BJ (cell line): ENCODE measurements around the gene HHAT. TPM values are rescaled to one million over a fixed set of nuclear protein-coding genes. Genes with fewer than 3 reads are reported as not detected.

Source experiments
- CTCF ChIA-PET: fragments of 350-600 bp; formaldehyde crosslinking; extraction: SDS; loops from one replicate; lab custom pipeline; 2021; ENCODE audit warnings: antibody characterized with exemption, inconsistent platforms; lab: Yijun Ruan, JAX
- POLR2A ChIA-PET: fragments of 300-600 bp; sonication (Branson Sonifier 250); formaldehyde crosslinking; extraction: SDS; loops from one replicate; lab custom pipeline; 2021; ENCODE audit warnings: antibody characterized with exemption; lab: Charles Lee
- DNase-seq: peaks from one replicate; pipeline ENCODE4 v3.0.0-alpha.2; 2011; ENCODE audit warnings: low read depth
- H3K27me3 ChIP-seq: 2 replicates; pipeline ENCODE4 v1.6.0; 2011; ENCODE audit warnings: low read length; ENCODE audit not compliant: control insufficient read depth, insufficient read depth
- H3K36me3 ChIP-seq: 2 replicates; pipeline ENCODE4 v1.5.1; 2011; ENCODE audit warnings: low read length; ENCODE audit not compliant: control insufficient read depth, insufficient read depth
- H3K4me3 ChIP-seq: 2 replicates; pipeline ENCODE4 v1.5.1; 2011; ENCODE audit warnings: low read depth, mild to moderate bottlenecking, control low read depth, low read length
- polyA plus RNA-seq: library from polyadenylated mRNA; depleted of rRNA; stranded (reverse); fragments of >200 nt; gene quantifications from 2 replicates; pipeline ENCODE4 v1.2.3, GENCODE V29; 2011
- TF ChIP-seq, protein P1 (sequence below): IDR thresholded peaks from 2 replicates; pipeline ENCODE4 v1.5.1; 2011; ENCODE audit warnings: low read depth, mild to moderate bottlenecking, control low read depth, inconsistent platforms, low read length, moderate library complexity; ENCODE audit not compliant: insufficient read depth

HHAT gene
- polyA plus RNA-seq, 1 experiment: 6.6 TPM

DNA sequence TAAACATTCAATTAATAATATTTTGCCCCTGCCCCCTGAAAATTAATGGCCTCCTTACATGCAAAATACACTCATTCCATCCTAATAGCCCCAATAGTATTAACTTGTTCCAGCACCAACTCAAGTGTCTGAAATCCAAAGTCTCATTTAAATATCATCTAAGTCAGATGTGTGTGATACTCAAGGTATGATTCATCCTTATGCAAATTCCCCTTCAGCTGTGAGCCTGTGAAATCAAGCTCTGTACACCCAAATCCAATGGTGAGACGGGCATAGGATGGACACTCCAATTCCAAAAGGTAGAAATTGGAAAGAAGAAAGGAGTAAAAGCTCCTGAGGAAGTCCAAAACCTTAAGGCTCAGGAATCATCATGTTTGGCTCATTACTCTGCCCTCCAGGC is 83.5 kb downstream of the HHAT start:
- CTCF ChIA-PET: interaction anchor here (1.0 to 14.0 kb wide), 3 partner anchors 36 to 723 kb away, joined by 3 to 227 read pairs (median 8); partner anchors contain the start of gene KCNH1
- TF ChIP-seq, protein P1, sequence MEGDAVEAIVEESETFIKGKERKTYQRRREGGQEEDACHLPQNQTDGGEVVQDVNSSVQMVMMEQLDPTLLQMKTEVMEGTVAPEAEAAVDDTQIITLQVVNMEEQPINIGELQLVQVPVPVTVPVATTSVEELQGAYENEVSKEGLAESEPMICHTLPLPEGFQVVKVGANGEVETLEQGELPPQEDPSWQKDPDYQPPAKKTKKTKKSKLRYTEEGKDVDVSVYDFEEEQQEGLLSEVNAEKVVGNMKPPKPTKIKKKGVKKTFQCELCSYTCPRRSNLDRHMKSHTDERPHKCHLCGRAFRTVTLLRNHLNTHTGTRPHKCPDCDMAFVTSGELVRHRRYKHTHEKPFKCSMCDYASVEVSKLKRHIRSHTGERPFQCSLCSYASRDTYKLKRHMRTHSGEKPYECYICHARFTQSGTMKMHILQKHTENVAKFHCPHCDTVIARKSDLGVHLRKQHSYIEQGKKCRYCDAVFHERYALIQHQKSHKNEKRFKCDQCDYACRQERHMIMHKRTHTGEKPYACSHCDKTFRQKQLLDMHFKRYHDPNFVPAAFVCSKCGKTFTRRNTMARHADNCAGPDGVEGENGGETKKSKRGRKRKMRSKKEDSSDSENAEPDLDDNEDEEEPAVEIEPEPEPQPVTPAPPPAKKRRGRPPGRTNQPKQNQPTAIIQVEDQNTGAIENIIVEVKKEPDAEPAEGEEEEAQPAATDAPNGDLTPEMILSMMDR: no peak
- no peak overlapping the region for H3K4me3 ChIP-seq
- no peaks in the 10 kb centered on the region for H3K27me3 ChIP-seq
- H3K36me3 ChIP-seq: 0 out of 2 replicates have a peak, but pooled peaks cover 1% of the 10 kb centered on the region
- DNase-seq: no peak
- POLR2A ChIA-PET: no interaction called here

DNA sequence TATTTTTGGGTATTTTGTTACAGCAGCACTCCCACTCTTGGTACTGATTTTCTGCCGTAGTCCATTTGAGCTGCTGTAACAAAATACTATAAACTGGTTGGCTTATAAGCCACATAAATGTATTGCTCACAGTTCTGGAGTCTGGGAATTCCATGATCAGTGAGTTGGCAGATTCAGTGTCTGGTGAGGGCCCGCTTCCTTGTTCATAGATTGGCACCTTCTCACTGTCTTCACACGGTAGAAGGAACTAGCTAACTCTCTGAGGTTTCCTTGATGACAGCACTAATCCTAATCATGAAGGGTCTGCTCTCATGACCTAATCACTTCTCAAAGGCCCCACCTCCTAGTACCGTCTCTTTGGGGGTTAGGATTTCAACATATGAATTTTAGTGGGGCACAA is 85.2 kb downstream of the HHAT start:
- H3K27me3 ChIP-seq: no peaks in the 10 kb centered on the region
- ChIA-PET POLR2A (no interaction called here), CTCF (interaction anchor here (0.7 to 14.0 kb wide), 7 partner anchors 10 to 728 kb away, joined by 3 to 227 read pairs (median 6); partner anchors contain the start of gene KCNH1)
- TF ChIP-seq, protein P1: no peak
- H3K4me3 ChIP-seq: no peak overlapping the region
- 0 out of 2 replicates have a peak, but pooled peaks cover 1% of the 10 kb centered on the region for H3K36me3 ChIP-seq
- no peak for DNase-seq

DNA sequence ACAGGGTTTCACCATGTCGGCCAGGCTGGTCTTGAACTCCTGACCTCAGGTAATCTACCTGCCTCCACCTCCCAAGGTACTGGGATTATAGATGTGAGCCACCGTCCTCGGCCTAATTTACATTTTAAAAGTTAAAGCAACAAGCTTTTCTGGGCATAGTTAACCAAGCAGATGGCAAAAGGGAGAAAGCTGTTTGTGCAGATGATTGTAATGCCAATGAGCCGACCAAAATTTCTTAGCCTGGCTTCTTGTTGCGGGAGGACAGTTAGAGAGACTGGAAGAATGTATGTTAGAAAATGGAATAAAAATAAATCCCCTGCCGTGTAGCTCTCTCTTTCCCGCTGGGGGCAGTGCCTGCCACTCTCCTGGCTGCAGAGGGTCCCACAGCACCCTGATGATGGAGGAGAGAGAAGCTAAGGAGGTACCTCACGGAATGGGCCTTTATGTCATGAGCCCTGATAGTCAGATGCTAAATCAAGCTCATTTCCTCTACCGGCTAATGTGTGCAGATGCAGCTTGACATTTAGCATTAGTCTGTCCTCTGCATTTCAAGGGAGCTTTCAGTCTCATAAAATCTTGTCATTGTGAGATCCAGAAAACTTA is 87.2 kb downstream of the HHAT start:
- no peak for DNase-seq
- POLR2A ChIA-PET: no interaction called here
- H3K27me3 ChIP-seq: no peaks in the 10 kb centered on the region
- no peak overlapping the region for H3K4me3 ChIP-seq
- 0 out of 2 replicates have a peak, but pooled peaks cover 1% of the 10 kb centered on the region for H3K36me3 ChIP-seq
- TF ChIP-seq, protein P1: no peak
- CTCF ChIA-PET: interaction anchor here (0.6 to 8.8 kb wide), 6 partner anchors 9 to 1055 kb away, joined by 3 to 58 read pairs (median 7); partner anchors contain the start of gene KCNH1

DNA sequence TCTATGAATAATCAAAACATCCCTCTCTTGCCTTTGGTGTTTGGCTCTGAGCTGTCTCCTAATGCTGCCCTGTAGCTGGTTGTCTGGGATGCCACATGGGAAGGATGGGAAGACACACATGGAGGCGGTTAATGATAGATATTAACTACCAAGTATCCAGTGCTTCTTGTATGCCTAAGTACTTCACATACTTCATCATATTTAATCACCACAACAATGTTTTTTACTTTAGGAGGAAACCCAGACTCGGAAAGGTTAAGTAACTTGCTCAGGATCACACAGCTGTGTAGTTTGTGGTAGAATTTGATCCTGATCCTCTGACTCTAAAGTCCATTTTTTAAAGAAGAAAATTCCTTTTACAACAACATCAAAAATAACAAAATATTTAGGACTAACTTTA is 88.0 kb downstream of the HHAT start:
- ChIA-PET CTCF (interaction anchor here (1.2 to 8.8 kb wide), 6 partner anchors 10 to 718 kb away, joined by 3 to 58 read pairs (median 7); partner anchors contain the start of gene KCNH1), POLR2A (no interaction called here)
- H3K27me3 ChIP-seq: no peaks in the 10 kb centered on the region

DNA sequence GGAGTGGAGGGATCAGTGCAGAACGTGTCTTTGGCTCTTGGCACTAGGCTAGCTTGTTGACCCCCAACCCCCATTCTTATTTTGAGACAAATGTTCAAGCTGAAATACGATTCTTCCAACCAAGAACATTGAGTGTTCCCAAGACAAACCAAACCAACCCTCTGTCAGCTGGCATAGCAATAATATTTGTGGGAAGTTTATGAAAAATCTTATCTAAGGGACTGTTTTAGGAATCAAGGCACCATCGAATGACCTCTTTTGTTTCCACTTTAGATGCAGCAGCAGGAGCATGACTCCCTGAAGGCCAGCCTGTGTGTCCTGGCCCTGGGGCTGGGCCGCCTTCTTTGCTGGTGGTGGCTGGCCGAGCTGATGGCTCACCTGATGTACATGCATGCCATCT is 89.2 kb downstream of the HHAT start:
- no peak for DNase-seq
- H3K4me3 ChIP-seq: no peak overlapping the region
- ChIA-PET CTCF (interaction anchor here (0.9 to 8.8 kb wide), 3 partner anchors 18 to 717 kb away, joined by 3 to 58 read pairs (median 3); partner anchors contain the start of gene KCNH1), POLR2A (no interaction called here)
- TF ChIP-seq, protein P1: no peak
- H3K36me3 ChIP-seq: no peaks in the 10 kb centered on the region
- no peaks in the 10 kb centered on the region for H3K27me3 ChIP-seq

More for the DNA sequence above, 88.0 kb downstream of the HHAT start:
- TF ChIP-seq, protein P1: no peak
- DNase-seq: no peak
- H3K36me3 ChIP-seq: 0 out of 2 replicates have a peak, but pooled peaks cover 1% of the 10 kb centered on the region
- no peak overlapping the region for H3K4me3 ChIP-seq
